Coronary artery (tissue), 2 donors: ENCODE data around the gene FOXP4.

Source experiments
- DNase-seq: peaks from one replicate; pipeline ENCODE4 v3.0.0-alpha.2; 2017; ENCODE audit warnings: low spot score
- H3K27ac ChIP-seq, 2 donors: fragments of 200-600 bp; sonication (generic); one replicate each; pipeline ENCODE4 v1.5.1; 2016 to 2019
- H3K4me3 ChIP-seq: fragments of 200-600 bp; sonication (generic); 2 replicates; pipeline ENCODE4 v1.5.1; 2016; ENCODE audit warnings: mild to moderate bottlenecking, moderate library complexity
- CTCF ChIP-seq: fragments of 200-600 bp; sonication (generic); IDR thresholded peaks from one replicate; pipeline ENCODE4 v1.5.1; 2019; ENCODE audit warnings: antibody characterized with exemption

FOXP4 gene

GRCh38 chr6:41551857-41552256 lies 5.7 kb downstream of the FOXP4 start:
- no peak overlapping the region for H3K27ac ChIP-seq
- no peak overlapping the region for H3K4me3 ChIP-seq
- TF ChIP-seq CTCF: no peak
- no peak for DNase-seq

GRCh38 chr6:41552723-41553122 lies 6.5 kb downstream of the FOXP4 start:
- TF ChIP-seq CTCF: no peak
- Histone ChIP-seq H3K4me3 (no peak overlapping the region), H3K27ac (no peak overlapping the region)
- DNase-seq: no peak

GRCh38 chr6:41553405-41553999 lies 7.3 kb downstream of the FOXP4 start:
- no peak overlapping the region for H3K27ac ChIP-seq
- no peak for DNase-seq
- H3K4me3 ChIP-seq: no peak overlapping the region
- no peak for TF ChIP-seq CTCF

GRCh38 chr6:41555326-41556300 lies 9.4 kb downstream of the FOXP4 start:
- TF ChIP-seq CTCF: no peak
- Histone ChIP-seq H3K4me3 (no peak overlapping the region), H3K27ac (no peak overlapping the region)
- DNase-seq: no peak

GRCh38 chr6:41557335-41557734 lies 11.2 kb downstream of the FOXP4 start:
- DNase-seq: no peak
- no peak overlapping the region for H3K4me3 ChIP-seq
- no peak for TF ChIP-seq CTCF
- H3K27ac ChIP-seq: no peak overlapping the region

GRCh38 chr6:41558033-41558807 lies 12.0 kb downstream of the FOXP4 start:
- no peak for TF ChIP-seq CTCF
- no peak for DNase-seq
- Histone ChIP-seq H3K4me3 (no peak overlapping the region), H3K27ac (no peak overlapping the region)
